Mammary epithelial cell (primary cell): ENCODE data around the gene DOCK8.

Experiments
- CTCF ChIP-seq, 2 donors: IDR thresholded peaks in 1 of 2; conservative IDR thresholded peaks in 1 of 2; 2 replicates each; pipeline ENCODE4 v1.5.1; 2011 to 2012; ENCODE audit warnings: inconsistent platforms in 2 of 2, low read length in 2 of 2, mild to moderate bottlenecking in 2 of 2, control low read depth in 1 of 2, low read depth in 1 of 2; ENCODE audit not compliant: insufficient read depth in 1 of 2; ENCODE audit errors: extremely low read depth in 1 of 2
- EZH2 ChIP-seq: IDR thresholded peaks from 2 replicates; pipeline ENCODE4 v1.6.1; 2012; ENCODE audit warnings: low read length, inconsistent platforms, borderline replicate concordance

DNA sequence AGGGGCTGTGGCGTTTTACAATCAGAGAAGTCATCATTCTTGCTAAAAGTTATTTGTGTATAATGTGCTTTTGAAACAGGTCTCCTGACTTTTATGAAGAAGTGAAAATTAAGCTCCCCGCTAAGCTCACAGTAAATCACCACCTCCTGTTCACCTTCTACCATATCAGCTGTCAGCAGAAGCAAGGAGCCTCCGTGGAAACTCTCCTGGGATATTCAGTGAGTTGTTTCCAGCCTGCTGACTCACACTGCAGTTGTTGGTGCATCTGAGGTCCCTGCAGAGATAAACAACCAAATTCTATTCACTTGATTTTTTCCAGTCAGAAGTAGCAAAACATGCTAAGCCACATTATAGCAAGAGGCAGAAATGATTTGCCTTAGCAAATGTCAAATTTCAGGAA lies 156.7 kb downstream of the DOCK8 start:
- TF ChIP-seq EZH2, result no peak
- TF ChIP-seq CTCF (conservative IDR thresholded peaks at IDR 0.05 in 1 of 2, IDR thresholded peaks at IDR 0.05 in 1 of 2; ENCODE audit: extremely low read depth in 1 of 2, insufficient read depth in 1 of 2, low read depth in 1 of 2, low read length in 2 of 2), result no peak
